ENCODE data around the gene CORO6. TPM values are rescaled to one million over a fixed set of nuclear protein-coding genes. Genes with fewer than 3 reads are reported as not detected.

Gene CORO6
- total and polyA plus RNA-seq, 2 of the 13 experiments (the other 11 are each of a cell fraction or from before 2014, with no cell fraction given), result 0.42 to 0.82 TPM

- intact Hi-C loops (cut with micrococcal nuclease; ENCODE audit: unreplicated experiment) (no loop called here), in situ Hi-C loops (cut with HindIII; ENCODE audit: extremely low pct_ligation_motif_present, low pct_unique_long_range_greater_than_20kb) (loop anchor here (5.0 kb wide), 1 partner anchor 34 kb away; no protein-coding TSS in a partner anchor)
- Histone ChIP-seq H3K4me2 (ENCODE audit: low read depth, low read length) (peak overlapping the region; percentile 97), H3K4me1 (ENCODE audit: insufficient read depth, low read length) (peaks cover 68% of the 10 kb centered on the region), H3K27ac (ENCODE audit: extremely low read length, insufficient read depth, low read length) (no peak overlapping the region), H3K9me3 (ENCODE audit: low read length) (no peaks in the 10 kb centered on the region), H3K9ac (ENCODE audit: insufficient read depth, low read depth, low read length) (no peak overlapping the region), H2AFZ (ENCODE audit: low read length) (no peak overlapping the region), H4K20me1 (ENCODE audit: insufficient read depth, low read length) (no peaks in the 10 kb centered on the region), H3K4me3 (replicated peaks in 1 of 3; ENCODE audit: insufficient read depth in 1 of 3, low read depth in 2 of 3, low read length in 3 of 3) (peak overlapping the region; percentile 36 to 75 (median 48)), H3K36me3 (replicated peaks in 1 of 2; ENCODE audit: control insufficient read depth in 1 of 2, insufficient read depth in 2 of 2, low read length in 2 of 2) (no peaks in the 10 kb centered on the region), H3K79me2 (ENCODE audit: insufficient read depth, low read length) (no peaks in the 10 kb centered on the region), H3K27me3 (ENCODE audit: control insufficient read depth in 1 of 2, insufficient read depth in 2 of 2, low read length in 2 of 2) (peaks cover 3 to 73% of the 10 kb centered on the region in 2 experiments; a peak in 4 of 5 replicates)
- POLR2A ChIA-PET, result interaction anchor here (0.6 to 1.5 kb wide), 6 partner anchors 21 to 322 kb away, joined by 3 to 5 read pairs (median 3); partner anchors contain the start of gene NUFIP2
- CTCF ChIA-PET (ENCODE audit: low intra/inter-chr PET ratio, low total read pairs), result interaction anchor here (0.6 to 1.4 kb wide), 2 partner anchors 23 to 163 kb away, joined by 3 read pairs; no protein-coding TSS in a partner anchor
- WGBS (ENCODE audit: low lambda C conversion rate), result 28% methylated on average over 8 of the region's 32 CpGs
- TF ChIP-seq YEATS4 (CRISPR knock-in tag; IDR thresholded peaks at IDR 0.05; ENCODE audit: borderline replicate concordance) (0 out of 2 replicates have a peak, but pooled peaks have one; percentile 11), SPEN (CRISPR knock-in tag; IDR thresholded peaks at IDR 0.05; ENCODE audit: low read depth) (0 out of 2 replicates have a peak, but pooled peaks have one; percentile 4), GZF1 (CRISPR knock-in tag; IDR thresholded peaks at IDR 0.05) (0 out of 2 replicates have a peak, but pooled peaks have one; percentile 19), EZH2 (conservative IDR thresholded peaks at IDR 0.05; ENCODE audit: low read depth, low read length) (0 out of 2 replicates have a peak, but pooled peaks have one; percentile 28), MXD1 (CRISPR knock-in tag; IDR thresholded peaks at IDR 0.05) (no peak; the same call in 1 of the 2 replicates), KDM1A (CRISPR knock-in tag; IDR thresholded peaks at IDR 0.05) (no peak), ZNF891 (CRISPR knock-in tag; IDR thresholded peaks at IDR 0.05) (peak; percentile 13; the same call in 1 of the 2 replicates), CHCHD3 (CRISPR knock-in tag; IDR thresholded peaks at IDR 0.05) (no peak), MYC (CRISPR knock-in tag; IDR thresholded peaks at IDR 0.05; ENCODE audit: borderline replicate concordance) (0 out of 2 replicates have a peak, but pooled peaks have one; percentile 3)
- ATAC-seq (no peak), FAIRE-seq (no peak), DNase-seq (ENCODE audit: low spot score) (no peak)
- BruUV-seq (replicated peaks), result no TSS peak
Measured at GRCh38 chr17:29616300-29617048, 6.2 kb downstream of the CORO6 start.
